Hematopoietic multipotent progenitor cell (in vitro differentiated cells): Measurements from ENCODE around the gene MT1E. TPM values are rescaled to one million over a fixed set of nuclear protein-coding genes. Genes with fewer than 3 reads are reported as not detected.
"Not testable (repeated sequence)": the region's sequence is repeated elsewhere in the genome, so short reads cannot be mapped to it uniquely, and the experiment has no call there.

Experiments
- DNase-seq, 3 donors: peaks; one replicate each; pipeline ENCODE4 v3.0.0-alpha.2; 2011 to 2015; ENCODE audit warnings: low read depth in 2 of 3, low spot score in 2 of 3
- total RNA-seq: library from RNA; depleted of rRNA; stranded (reverse); fragments of >200 nt; gene quantifications from one replicate; pipeline ENCODE4 v1.2.3, GENCODE V29; 2012

MT1E gene
- total RNA-seq, 1 donor = 6.5 TPM

DNA sequence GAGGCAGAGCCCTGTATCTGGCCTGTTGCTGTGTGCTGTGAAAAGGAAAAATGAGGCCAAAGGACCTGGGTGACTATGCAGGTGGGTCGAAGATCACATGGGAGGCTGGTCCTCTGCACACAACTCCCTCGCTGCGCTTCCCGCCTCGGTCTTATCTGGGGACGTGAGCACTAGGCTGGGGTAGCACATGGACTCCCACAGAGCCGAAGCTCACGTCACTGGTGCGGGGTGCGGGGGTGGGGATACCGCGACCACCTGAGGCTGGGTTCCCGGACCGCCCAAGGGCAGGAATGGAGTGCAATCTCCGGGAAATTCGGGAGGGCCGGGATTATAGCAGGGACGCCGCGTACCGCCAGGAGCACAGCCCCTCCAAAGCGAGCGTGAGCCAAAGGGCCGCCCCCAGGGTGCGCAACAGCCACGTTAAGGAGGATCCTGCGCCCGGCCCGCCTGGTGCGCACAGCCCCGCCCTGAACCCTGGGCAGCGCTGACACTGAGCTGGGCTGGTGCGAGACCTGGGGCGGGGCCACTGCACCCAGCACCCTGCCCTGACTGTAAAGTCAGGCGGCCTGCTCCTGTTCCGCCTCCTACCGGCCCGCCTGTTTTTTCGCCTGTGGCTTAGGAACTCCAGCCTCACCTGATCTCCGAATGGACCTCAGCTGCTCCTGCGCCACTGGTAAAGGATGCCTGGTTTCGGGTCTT is 17.6 kb downstream of the MT1E start:
- no peak for DNase-seq

DNA sequence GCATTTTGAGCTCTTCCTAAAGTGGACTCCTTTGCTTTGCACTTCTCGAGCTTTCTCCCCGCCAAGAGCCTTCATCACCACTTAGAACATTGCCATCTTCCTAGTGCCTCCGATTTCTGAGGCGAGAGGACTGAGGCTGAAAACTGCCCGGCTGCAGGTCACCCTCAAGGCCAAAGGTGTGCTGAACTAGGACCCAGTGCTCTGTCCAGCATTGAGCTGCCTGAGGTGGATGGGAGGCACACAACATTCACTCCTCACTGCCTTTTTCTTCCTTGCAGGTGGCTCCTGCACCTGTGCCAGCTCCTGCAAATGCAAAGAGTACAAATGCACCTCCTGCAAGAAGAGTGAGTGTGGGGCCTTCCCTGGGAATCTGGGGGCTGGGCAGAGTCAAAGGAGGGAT is 18.3 kb downstream of the MT1E start:
- no peak for DNase-seq

DNA sequence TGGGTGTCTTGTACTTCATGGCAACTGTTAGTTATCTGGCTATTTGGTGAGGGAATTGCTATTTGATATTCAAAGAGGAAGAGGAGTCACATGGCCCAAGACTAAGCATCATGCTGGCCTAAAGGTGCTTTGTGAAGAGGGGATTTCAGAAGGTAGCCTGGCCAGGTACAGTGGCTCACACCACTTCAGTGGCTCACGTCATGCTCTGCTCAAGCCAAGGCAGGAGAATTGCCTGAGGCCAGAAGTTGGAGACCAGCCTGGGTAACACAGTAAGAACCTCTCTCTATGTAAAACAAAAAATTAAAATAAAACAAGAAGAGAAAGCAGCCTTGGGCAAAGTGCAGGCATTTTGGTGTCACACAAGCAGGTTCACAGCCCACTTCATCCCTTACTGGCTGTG is 19.7 kb downstream of the MT1E start:
- DNase-seq = no peak

DNA sequence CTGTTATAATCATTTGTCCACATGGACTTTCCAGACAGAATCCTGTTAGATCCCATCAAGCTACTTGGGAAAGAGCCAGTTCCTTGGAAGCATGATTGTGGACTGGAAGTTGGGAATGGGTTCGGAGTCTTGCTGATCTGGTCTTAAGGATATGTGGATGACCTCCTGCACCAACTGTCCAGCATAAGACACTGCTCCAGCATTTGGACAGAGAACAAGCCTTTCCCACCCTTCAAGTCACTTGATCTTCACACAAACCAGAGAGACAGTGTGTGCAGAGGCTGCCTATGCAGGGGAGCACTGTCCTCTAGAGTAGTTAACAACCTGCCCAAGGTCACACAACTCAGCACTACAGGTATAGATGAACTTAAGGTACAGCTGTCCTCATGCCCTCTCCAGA is 20.3 kb downstream of the MT1E start:
- DNase-seq = no peak

DNA sequence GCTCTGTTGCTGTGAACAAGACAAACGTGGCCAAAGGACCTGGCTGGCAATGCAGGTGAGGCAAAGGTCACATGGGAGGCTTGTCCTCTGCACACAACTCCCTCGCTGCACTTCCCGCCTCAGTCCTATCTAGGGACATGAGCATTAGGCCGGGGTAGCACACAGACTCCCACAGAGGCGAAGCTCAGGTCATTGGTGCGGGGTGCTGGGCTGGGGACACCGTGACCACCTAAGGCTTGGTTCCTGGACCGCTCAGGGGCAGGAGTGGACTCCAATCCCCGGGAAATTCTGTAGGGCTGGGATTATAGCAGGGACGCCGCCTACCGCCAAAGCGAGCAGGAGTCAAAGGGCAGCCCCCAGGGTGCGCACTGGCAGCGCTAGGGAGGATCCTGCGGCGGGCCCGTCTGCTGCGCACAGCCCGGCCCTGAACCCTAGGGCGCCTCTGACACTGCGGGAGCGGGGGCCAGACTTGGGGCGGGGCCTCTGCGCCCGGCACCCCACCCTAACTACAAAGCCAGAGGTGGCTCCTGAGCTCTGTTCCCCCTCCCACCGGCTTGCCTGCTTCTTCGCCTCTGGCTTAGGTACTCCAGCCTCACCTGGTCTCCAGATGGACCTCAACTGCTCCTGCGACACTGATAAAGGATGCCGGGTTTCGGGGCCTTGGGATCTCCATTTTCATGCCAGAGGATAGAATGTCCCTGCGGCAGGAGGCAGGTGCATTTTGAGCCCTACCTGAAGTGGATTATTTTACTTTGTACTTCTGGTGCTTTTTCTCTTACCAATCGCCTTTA is 22.3 kb downstream of the MT1E start:
- no peak for DNase-seq

DNA sequence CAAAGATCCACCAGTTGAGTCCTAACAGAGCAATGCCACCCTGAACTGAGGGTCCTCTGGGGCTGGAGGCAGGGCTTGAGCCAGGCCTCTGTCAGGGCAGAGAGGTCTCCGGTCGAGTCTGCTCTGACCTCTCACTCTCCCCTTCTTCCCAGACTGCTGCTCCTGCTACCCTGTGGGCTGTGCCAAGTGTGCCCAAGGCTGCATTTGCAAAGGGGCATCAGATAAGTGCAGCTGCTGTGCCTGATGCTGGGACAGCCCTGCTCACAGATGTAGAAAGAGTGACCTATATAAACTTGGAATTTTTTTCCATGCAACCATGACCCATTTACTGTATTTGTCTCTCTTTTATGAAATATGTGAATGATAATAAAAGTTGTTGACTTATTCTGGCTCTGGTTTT is 23.7 kb downstream of the MT1E start:
- DNase-seq = no peak

DNA sequence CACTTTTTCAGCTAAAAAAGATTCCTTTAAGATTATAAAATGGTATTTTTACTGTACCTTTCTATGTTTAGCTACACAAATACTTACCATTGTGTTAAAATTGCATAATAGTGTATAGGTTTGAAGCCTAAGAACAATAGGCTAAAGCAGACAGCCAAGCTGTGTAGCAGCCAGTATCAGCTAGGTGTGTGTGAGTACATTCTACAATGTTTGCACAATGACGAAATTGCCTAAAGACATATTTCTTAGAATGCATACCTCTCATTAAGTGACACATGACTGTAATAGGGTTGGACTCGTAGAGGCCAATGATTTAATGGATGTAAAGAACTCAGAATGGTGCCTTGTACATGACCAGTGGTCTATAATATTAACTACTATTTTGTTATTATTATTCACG is 24.2 kb downstream of the MT1E start:
- DNase-seq = no peak

DNA sequence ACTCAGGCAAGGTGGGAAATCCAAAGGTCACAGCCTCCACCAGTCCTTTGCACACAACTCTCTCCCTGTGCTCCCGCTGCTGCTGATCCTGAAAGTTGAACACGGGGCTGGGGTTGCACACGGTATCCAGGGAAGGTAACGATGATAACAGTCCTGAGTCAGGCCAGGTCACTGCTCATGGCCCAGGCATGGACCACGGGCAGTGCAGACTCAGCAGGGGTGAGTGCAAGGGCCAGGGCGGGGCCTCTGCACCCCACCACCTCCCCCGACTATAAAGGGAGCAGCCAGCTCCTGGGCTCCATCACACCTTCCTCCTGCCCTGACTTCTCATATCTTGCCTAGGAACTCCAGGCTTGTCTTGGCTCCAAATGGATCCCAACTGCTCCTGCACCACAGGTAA is 26.0 kb downstream of the MT1E start, which contains the start of gene MT1B:
MT1B (plus strand) TSS at position 301 of the 400 bp plus-strand sequence; CDS start at position 369, 68 bp downstream.
- no peak for DNase-seq

DNA sequence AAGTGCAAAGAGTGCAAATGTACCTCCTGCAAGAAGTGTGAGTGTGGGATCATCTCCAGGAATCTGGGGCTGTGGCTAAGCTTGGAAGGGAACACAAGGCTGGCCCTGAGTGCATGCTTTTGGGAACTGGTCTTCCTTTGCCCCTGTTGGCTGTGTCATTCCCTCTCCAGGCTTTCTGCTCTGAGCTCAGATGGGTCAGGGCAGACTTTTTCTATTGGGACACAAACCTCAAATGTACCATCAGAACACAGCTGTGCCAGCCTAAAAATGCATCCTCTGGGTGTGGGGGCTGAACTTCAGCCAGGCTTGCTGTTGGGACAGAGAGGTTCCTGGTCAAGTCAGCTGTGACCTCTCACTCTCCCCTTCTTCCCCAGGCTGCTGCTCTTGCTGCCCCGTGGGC is 27.0 kb downstream of the MT1E start:
- no peak for DNase-seq

DNA sequence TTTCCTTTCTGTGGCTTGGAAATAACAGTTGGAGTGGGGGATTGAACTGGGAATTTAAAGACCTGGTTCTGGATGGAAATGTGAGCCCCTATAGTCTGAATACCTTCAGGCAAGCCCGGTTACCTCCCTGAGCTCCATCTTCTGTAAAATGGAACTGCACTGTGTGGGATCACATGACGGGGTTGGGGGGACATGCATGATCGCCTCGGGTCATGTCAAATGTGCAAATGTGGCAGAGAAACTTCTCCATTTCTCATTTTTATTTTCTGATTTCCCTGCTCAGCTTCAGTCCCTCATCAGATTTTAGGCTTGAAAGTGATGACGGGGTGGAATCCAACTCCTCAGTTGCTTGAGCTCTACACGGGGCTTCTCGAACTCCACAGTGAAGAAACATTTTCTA is 27.6 kb downstream of the MT1E start:
- DNase-seq = no peak

DNA sequence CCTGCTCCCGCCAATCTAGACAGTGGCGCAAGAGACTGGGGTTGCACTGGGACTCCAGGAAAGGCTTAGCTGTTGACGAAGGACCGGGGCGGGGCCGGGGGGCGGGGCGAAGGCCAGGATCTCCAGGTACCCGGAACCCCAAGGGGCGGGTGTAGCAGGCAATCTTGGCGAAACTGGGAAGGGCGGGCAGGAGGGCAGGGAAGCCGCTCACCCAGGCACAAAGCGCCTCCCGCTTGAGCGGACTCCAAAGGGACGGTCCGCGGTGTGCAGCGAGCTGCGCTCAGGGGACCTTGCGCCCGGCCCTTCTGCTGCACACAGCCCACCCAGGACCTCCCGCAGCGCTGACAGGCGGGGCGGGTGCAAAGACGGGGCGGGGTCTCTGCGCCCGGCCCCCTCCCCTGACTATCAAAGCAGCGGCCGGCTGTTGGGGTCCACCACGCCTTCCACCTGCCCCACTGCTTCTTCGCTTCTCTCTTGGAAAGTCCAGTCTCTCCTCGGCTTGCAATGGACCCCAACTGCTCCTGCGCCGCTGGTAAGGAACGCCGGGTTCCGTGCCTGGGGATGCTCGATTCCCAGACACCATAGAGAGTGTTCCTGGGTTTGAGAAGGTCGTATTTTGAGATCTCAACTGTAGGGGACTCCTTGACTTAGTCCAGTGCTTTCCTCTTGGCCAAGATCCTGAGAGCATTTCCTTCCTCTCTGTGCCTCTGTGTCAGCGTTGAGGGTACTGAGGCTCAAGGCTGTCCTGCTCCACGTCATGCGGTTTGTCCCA is 32.2 kb downstream of the MT1E start, which contains the start of gene MT1F:
MT1F (plus strand) TSS at position 405 of the 772 bp plus-strand sequence; CDS start at position 505, 100 bp downstream.
- DNase-seq = peak in 2 of 3 donors; percentile 22 to 63

DNA sequence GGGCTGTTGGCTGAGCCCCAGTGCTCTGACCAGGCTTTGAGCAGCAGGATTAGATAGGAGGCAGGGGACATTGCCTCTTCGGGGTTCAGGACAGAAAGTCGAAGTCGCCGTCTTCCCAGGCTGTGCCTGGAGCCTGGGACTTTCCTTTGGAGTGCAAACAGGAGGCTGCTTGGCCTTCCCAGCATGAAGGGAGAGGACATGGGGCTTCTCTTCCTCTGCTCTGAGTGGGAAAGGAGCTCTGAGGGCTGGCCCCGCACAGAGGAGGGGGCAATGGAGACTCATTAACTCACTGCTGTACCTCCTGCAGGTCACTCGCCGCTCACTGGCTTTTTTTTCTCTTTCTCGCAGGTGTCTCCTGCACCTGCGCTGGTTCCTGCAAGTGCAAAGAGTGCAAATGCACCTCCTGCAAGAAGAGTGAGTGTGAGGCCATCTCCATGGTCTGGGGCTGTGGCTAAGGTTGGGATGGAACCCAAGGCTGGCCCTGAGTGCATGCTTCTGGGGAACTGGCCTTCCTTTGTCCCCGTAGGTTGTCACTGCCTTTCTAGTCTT is 32.8 kb downstream of the MT1E start:
- no peak for DNase-seq

DNA sequence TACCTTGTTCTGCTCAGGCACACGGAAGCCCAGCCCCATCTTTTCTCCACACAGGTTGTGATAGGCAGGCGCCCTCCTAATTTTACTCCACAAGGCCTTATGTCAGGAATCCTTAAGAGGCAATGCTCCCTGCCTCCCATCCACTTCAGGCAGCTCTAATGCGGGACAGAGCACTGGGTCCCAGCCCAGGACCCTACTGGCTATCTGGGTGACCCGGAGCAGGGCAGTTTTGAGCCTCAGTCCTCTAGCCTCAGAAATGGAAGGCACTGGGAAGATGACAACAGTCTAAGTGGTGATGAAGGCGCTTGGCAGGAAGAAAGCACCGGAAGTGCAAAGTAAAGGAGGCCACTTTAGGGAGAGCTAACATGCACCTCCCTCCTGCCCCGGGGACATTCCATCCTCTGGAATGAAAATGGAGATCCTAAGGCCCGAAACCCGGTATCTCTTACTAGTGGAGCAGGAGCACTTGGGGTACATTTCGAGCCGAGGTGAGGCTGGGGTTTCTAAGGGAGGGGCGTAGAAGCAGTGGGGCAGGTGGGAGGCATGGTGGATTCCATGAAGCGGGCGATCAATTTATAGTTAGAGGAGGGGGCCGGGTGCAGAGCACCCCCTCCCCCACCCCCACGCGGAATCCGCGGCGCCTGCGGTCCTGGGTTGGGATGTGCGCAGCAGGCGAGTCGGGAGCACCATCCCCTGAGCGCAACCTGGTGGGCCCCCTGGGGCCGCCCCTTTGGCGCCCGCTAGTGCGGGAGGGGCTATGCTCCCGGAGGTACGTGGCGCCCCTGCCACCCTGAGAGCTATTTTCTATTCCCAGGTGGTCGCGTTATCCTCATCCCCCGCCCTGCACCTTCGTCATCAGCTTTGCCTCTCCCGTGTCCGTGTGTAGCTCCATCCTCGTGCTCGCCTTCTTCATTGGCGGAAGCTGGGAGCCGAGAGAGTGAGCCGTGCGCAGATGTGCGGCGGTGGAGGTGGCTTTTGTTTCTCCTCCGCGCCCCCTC is 37.1 kb downstream of the MT1E start:
- DNase-seq = no peak

DNA sequence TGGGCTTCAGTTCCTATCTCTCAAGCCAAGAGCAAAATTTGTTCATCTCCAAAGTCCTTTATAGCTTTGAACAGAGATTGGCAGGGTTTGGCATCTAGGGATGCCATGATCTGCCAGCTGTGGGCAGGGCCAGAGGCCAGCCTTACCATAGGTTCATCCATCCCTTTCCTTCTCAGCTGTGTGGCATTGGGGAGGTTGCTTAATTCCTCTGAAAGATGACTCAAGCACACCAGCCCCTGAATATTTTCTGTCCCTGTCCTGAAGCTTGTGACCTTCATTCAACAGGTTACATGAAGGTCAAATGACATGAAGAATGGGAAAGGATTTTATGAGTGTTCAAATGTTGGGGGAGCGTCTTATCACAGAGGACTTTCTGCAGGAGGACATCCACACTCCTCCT is 38.9 kb downstream of the MT1E start:
- no peak for DNase-seq

DNA sequence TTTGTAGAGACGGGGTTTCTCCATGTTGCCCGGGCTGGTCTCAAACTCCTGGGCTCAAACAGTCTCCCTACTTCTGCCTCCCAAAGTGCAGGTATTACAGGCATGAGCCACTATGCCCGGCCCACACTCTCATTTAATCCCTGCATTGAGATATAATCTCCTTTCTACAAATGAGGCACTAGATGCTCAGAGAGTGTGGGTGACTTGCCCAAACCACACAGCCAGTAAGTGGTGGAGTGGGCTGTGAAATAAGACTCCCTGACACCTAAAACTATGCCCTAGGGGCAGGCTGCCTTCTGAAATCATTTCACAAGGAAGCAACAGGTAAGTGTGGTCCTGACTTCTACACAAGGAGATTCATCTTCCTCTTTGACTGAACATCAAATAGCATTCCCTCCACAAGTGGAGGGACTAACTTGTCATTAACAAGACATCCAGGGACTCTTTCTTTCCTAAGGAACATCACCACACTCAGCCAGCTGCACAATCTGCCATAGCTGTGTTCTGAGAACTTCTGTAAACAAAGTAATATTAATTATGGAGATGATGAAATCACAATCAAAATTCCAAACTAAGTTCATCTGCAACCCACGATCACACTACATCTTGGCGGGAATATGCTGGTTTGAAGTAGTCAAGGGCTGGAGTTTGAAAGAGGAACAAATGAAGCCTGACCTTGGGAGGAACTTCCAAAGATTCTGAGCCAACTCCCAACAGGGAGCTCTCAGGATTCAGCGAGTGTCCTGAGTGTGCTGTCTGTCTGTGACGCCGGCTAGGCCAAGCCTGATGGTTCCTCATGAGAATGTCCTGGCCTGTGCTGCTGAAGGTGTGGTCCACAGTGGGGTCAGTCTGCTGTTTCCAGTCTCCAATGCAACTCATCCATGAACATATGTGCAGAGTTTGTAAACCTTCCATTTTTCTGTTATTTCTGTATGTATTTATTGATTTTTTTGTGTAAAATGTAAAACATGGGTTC is 40.0 kb downstream of the MT1E start:
- DNase-seq = not testable (repeated sequence)

DNA sequence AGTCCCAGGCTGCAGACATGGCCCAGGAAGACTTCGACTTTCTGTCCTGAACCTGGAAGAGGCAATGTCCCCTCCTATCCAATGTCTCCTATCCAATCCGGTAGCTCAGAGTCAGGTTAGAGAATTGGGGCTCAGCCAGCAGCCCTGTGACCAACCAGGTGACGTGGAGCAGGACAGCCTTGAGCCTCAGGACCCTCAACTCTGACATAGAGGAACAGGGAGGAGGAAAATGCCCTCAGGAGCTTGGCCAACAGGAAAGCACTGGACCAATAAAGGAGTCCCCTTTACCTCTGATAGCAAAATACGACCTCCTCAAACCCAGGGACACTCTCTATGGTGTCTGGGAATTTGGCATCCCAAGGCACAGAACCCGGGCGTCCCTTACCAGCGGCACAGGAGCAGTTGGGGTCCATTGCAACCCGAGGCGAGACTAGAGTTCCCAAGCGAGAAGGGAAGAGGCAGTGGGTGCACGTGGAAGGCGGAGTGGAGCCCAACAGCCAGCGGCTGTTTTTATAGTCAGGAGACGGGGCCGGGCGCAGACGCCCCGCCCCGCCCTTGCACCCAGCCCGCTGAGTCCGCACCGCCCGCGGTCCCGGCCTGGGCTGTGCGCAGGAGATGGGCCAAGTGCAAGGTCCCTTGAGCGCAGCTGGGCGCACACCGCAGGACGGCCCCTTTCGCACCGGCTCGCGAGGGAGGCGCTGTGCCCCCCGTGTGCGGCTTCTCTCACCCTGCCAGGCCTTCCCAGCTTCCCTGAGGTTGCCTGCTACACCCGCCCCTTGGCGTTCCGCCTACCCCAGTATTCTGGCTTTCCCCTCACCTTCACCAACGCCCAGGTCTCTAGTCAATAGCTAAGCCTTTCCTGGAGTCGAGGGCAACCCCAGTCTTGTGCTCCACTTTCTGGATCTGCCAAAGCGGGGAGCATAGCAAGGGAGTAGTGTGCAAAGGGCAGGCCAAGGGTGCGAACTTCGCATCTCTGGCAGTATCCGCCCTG is 42.3 kb downstream of the MT1E start, which contains the start of gene MT1G:
MT1G (minus strand) TSS at position 485 of the 991 bp plus-strand sequence; CDS start at position 413, 72 bp downstream.
- peak in 2 of 3 donors; percentile 29 to 55 for DNase-seq
